ENCODE measurements around the gene TMEM123. TPM values are rescaled to one million over a fixed set of nuclear protein-coding genes. Genes with fewer than 3 reads are reported as not detected.

TMEM123 gene
- total RNA-seq, 1 donor, result 91.9 TPM

DNA sequence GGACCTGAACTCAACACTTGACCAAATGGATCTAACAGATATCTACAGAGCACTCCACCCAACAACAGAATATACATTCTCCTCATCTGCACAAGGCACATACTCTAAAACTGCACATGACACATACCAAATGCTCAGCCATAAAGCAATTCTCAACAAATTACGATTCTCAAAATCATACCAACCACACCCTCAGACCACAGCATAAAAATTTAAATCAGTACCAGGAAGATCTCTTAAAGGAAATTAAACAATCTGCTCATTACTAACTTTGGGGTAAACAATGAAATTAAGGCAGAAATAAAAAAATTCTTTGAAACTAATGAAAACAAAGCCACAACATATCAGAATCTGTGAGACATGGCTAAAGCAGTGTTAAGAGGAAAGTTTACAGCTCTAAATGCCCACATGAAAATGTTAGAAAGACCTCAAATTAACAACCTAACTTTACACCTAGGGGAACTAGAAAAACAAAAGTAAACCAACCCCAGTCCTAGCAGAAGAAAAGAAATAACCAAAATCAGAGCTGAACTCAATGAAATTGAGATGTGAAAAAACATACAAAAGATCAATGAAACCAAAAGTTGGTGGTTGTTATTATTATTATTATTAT, 37.2 kb downstream of the TMEM123 start:
- TF ChIP-seq, protein P1, sequence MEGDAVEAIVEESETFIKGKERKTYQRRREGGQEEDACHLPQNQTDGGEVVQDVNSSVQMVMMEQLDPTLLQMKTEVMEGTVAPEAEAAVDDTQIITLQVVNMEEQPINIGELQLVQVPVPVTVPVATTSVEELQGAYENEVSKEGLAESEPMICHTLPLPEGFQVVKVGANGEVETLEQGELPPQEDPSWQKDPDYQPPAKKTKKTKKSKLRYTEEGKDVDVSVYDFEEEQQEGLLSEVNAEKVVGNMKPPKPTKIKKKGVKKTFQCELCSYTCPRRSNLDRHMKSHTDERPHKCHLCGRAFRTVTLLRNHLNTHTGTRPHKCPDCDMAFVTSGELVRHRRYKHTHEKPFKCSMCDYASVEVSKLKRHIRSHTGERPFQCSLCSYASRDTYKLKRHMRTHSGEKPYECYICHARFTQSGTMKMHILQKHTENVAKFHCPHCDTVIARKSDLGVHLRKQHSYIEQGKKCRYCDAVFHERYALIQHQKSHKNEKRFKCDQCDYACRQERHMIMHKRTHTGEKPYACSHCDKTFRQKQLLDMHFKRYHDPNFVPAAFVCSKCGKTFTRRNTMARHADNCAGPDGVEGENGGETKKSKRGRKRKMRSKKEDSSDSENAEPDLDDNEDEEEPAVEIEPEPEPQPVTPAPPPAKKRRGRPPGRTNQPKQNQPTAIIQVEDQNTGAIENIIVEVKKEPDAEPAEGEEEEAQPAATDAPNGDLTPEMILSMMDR (IDR thresholded peaks at IDR 0.05; ENCODE audit: extremely low read depth, low read depth, low read length), result no peak
- no peak overlapping the region for H3K4me2 ChIP-seq (ENCODE audit: insufficient read depth, low read length)
- H4K20me1 ChIP-seq (ENCODE audit: insufficient read depth, low read length), result peaks cover 12% of the 10 kb centered on the region
- H3K4me3 ChIP-seq (ENCODE audit: insufficient read depth, low read length), result no peak overlapping the region
- H3K36me3 ChIP-seq (ENCODE audit: insufficient read depth, low read length), result no peaks in the 10 kb centered on the region
- H3K27ac ChIP-seq (ENCODE audit: low read depth, low read length), result no peak overlapping the region
- no peak for DNase-seq (ENCODE audit: insufficient read length, low spot score, missing footprints)
- H3K79me2 ChIP-seq (ENCODE audit: insufficient read depth, low read length), result peaks cover 51% of the 10 kb centered on the region
- H3K9me3 ChIP-seq (ENCODE audit: low read depth, low read length), result no peaks in the 10 kb centered on the region
- no peaks in the 10 kb centered on the region for H3K27me3 ChIP-seq (ENCODE audit: insufficient read depth, low read length)
- peaks cover 8% of the 10 kb centered on the region for H3K4me1 ChIP-seq (ENCODE audit: insufficient read depth, low read length)
- H2AFZ ChIP-seq (ENCODE audit: low read length), result no peak overlapping the region

DNA sequence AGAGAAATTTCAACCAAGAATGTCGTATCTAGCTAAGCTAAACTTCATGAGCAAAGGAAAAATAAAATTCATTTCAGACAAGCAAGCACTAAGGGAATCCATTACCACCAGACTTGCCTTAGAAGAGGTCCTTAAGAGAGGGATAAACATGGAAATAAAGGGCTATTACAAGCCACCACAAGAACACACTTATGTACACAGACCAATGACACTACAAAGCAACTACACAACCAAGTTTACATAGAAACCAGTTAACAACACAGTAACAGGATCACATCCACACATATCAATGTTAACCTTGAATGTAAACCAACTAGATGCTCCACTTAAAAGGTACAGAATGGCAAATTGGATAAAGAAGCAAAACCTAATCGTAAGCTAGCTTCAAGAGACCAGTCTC, 38.0 kb downstream of the TMEM123 start:
- Histone ChIP-seq H3K79me2 (ENCODE audit: insufficient read depth, low read length) (peaks cover 51% of the 10 kb centered on the region), H4K20me1 (ENCODE audit: insufficient read depth, low read length) (peaks cover 15% of the 10 kb centered on the region)
- no peak for DNase-seq (ENCODE audit: insufficient read length, low spot score, missing footprints)

DNA sequence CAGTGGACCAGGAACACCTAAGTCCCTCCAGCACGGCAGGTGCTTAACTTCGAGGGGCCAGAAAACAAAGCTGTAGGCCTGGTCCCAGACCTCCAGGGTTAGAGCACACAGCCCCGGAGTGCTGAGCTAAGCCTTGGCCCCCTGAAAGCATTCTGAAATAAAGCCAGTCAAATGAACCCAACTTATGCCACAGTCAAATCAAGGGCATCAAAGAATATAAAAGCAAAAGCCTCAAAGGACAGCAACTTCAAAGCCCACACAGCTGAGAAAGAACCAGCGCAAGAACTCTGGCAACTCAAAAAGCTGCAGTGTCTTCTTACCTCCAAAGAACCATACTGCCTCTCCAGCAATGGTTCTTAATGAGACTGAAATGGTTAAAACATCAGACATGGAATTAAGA, 39.1 kb downstream of the TMEM123 start:
- Histone ChIP-seq H3K27ac (ENCODE audit: low read depth, low read length) (no peak overlapping the region), H3K4me2 (ENCODE audit: insufficient read depth, low read length) (no peak overlapping the region), H3K9me3 (ENCODE audit: low read depth, low read length) (no peaks in the 10 kb centered on the region), H2AFZ (ENCODE audit: low read length) (no peak overlapping the region), H4K20me1 (ENCODE audit: insufficient read depth, low read length) (peaks cover 15% of the 10 kb centered on the region), H3K4me1 (ENCODE audit: insufficient read depth, low read length) (peaks cover 14% of the 10 kb centered on the region), H3K27me3 (ENCODE audit: insufficient read depth, low read length) (no peaks in the 10 kb centered on the region), H3K36me3 (ENCODE audit: insufficient read depth, low read length) (peaks cover under 1% of the 10 kb centered on the region), H3K4me3 (ENCODE audit: insufficient read depth, low read length) (no peak overlapping the region), H3K79me2 (ENCODE audit: insufficient read depth, low read length) (peaks cover 51% of the 10 kb centered on the region)
- TF ChIP-seq, protein P1 (IDR thresholded peaks at IDR 0.05; ENCODE audit: extremely low read depth, low read depth, low read length), result no peak
- DNase-seq (ENCODE audit: insufficient read length, low spot score, missing footprints), result peak; percentile 21

More for the DNA sequence above, 38.0 kb downstream of the TMEM123 start:
- Histone ChIP-seq H3K4me2 (ENCODE audit: insufficient read depth, low read length) (no peak overlapping the region), H3K9me3 (ENCODE audit: low read depth, low read length) (no peaks in the 10 kb centered on the region), H2AFZ (ENCODE audit: low read length) (no peak overlapping the region), H3K4me3 (ENCODE audit: insufficient read depth, low read length) (no peak overlapping the region), H3K4me1 (ENCODE audit: insufficient read depth, low read length) (peaks cover 14% of the 10 kb centered on the region), H3K27me3 (ENCODE audit: insufficient read depth, low read length) (no peaks in the 10 kb centered on the region), H3K36me3 (ENCODE audit: insufficient read depth, low read length) (no peaks in the 10 kb centered on the region), H3K27ac (ENCODE audit: low read depth, low read length) (no peak overlapping the region)
- TF ChIP-seq, protein P1 (IDR thresholded peaks at IDR 0.05; ENCODE audit: extremely low read depth, low read depth, low read length), result no peak

DNA sequence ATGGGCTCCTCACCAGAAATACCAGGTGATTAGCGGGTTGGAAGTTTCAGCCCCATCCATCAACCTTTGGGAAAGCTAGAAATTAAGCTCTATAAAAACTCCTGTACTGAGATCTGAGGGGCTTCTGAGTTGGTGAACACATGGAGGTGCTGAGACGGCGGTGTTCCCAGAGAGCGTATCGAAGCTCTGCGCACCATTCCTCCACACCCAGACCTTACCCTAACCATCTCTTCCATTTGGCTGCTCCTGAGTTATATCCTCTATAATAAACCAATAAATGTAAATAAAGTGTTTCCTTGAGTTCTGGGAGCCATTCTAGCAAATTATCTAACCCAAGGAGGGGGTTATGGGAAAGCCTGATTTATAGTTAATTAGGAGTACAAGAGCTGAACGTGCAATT, 41.4 kb downstream of the TMEM123 start:
- H2AFZ ChIP-seq (ENCODE audit: low read length), result no peak overlapping the region
- TF ChIP-seq, protein P1 (IDR thresholded peaks at IDR 0.05; ENCODE audit: extremely low read depth, low read depth, low read length), result no peak
- H3K36me3 ChIP-seq (ENCODE audit: insufficient read depth, low read length), result peaks cover 9% of the 10 kb centered on the region
- no peaks in the 10 kb centered on the region for H3K27me3 ChIP-seq (ENCODE audit: insufficient read depth, low read length)
- H4K20me1 ChIP-seq (ENCODE audit: insufficient read depth, low read length), result peaks cover 14% of the 10 kb centered on the region
- no peaks in the 10 kb centered on the region for H3K9me3 ChIP-seq (ENCODE audit: low read depth, low read length)
- no peak overlapping the region for H3K4me3 ChIP-seq (ENCODE audit: insufficient read depth, low read length)
- peaks cover 14% of the 10 kb centered on the region for H3K4me1 ChIP-seq (ENCODE audit: insufficient read depth, low read length)
- no peak for DNase-seq (ENCODE audit: insufficient read length, low spot score, missing footprints)
- H3K4me2 ChIP-seq (ENCODE audit: insufficient read depth, low read length), result no peak overlapping the region
- no peak overlapping the region for H3K27ac ChIP-seq (ENCODE audit: low read depth, low read length)
- H3K79me2 ChIP-seq (ENCODE audit: insufficient read depth, low read length), result peaks cover 53% of the 10 kb centered on the region

Data from osteoblast (primary cell).